PFSK-1 (cell line): ENCODE results near the gene SACS.

Source experiments
- FOXP2 ChIP-seq: optimal IDR thresholded peaks from 2 replicates; pipeline ENCODE3; 2011; ENCODE audit warnings: borderline replicate concordance, control low read depth, inconsistent platforms; ENCODE audit not compliant: insufficient read depth; ENCODE audit errors: extremely low read length, extremely low read depth
- POLR2AphosphoS5 ChIP-seq: IDR thresholded peaks from 2 replicates; pipeline ENCODE4 v1.6.1; 2012; ENCODE audit warnings: low read depth, mild to moderate bottlenecking, control low read depth, low read length, moderate library complexity
- REST ChIP-seq, 2 experiments: IDR thresholded peaks; 2 replicates each; pipeline versions ENCODE4 v1.6.1 to v1.8.0; 2011 to 2012; ENCODE audit warnings: low read depth in 2 of 2, low read length in 2 of 2, control low read depth in 1 of 2, inconsistent platforms in 1 of 2, mild to moderate bottlenecking in 1 of 2, moderate library complexity in 1 of 2; ENCODE audit not compliant: insufficient read depth in 1 of 2
- SIN3A ChIP-seq: IDR thresholded peaks from 2 replicates; pipeline ENCODE4 v1.6.1; 2012; ENCODE audit warnings: mild to moderate bottlenecking, low read length, moderate library complexity, borderline replicate concordance; ENCODE audit not compliant: insufficient read depth
- TAF1 ChIP-seq: IDR thresholded peaks from 2 replicates; pipeline ENCODE4 v1.6.1; 2012; ENCODE audit warnings: low read length, control low read depth, borderline replicate concordance; ENCODE audit not compliant: insufficient read depth

The SACS gene

GRCh38 chr13:23443878-23444277 lies 10.4 kb upstream of the SACS start:
- no peak for TF ChIP-seq FOXP2
- TF ChIP-seq REST (IDR thresholded peaks at IDR 0.05; ENCODE audit: insufficient read depth in 1 of 2, low read depth in 2 of 2, low read length in 2 of 2), result no peak
- no peak for TF ChIP-seq TAF1
- no peak for TF ChIP-seq POLR2AphosphoS5
- TF ChIP-seq SIN3A, result no peak

GRCh38 chr13:23443110-23443509 lies 9.6 kb upstream of the SACS start:
- TF ChIP-seq TAF1 (no peak), FOXP2 (no peak), POLR2AphosphoS5 (no peak), REST (IDR thresholded peaks at IDR 0.05; ENCODE audit: insufficient read depth in 1 of 2, low read depth in 2 of 2, low read length in 2 of 2) (no peak), SIN3A (no peak)

- TF ChIP-seq REST (IDR thresholded peaks at IDR 0.05; ENCODE audit: insufficient read depth in 1 of 2, low read depth in 2 of 2, low read length in 2 of 2), result no peak
- no peak for TF ChIP-seq SIN3A
- no peak for TF ChIP-seq POLR2AphosphoS5
- TF ChIP-seq TAF1, result no peak
- TF ChIP-seq FOXP2, result no peak
Measured at GRCh38 chr13:23440821-23441618, 7.5 kb upstream of the SACS start.

- TF ChIP-seq REST (IDR thresholded peaks at IDR 0.05; ENCODE audit: insufficient read depth in 1 of 2, low read depth in 2 of 2, low read length in 2 of 2), result no peak
- no peak for TF ChIP-seq SIN3A
- TF ChIP-seq FOXP2, result no peak
- TF ChIP-seq POLR2AphosphoS5, result no peak
- no peak for TF ChIP-seq TAF1
Measured at GRCh38 chr13:23437916-23438315, 4.4 kb upstream of the SACS start.
